ENCODE results near the gene HNRNPDL. TPM values are rescaled to one million over a fixed set of nuclear protein-coding genes. Genes with fewer than 3 reads are reported as not detected.

Gene HNRNPDL
- total and polyA plus RNA-seq, 2 experiments from 2014 or later, result 243 to 354 TPM

DNA sequence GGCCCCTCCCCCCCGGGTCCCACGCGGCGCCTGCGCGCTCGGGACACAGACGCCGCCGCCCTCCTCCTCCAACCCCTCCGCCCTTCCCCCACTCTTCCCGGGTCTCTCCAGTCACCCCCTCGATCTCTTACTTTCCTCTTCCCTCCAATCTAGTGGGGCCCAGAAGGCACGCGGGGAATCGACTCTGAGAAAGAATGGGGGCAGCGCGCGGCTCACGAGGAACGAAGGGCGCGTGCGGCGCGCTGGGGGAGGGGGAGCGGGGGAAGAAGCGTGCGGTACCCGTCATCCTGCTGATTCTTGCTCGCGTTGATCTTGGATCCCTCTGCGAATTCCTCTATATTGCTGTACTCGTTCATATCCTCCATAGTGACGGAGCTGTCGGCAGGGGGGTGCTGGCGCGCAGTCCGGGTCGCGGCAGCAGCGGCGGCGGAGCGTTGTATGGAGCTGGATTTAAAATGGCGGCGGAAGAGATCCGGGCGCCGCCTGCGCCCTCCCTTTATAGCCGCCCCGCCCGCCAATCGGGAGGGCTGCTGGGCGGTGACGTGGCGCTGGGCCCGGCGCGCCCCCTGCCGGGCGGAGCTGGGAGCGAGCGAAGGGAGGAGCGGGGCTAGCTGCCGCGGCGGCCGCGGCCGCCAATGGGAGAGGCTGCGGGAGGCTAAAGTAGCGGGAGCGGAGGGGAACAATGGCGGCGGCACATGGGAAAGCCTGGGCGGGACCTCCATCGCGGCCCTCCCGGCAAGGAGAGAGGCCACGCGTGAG is 1.1 kb downstream of the HNRNPDL start:
- Histone ChIP-seq H3K4me3 (peak overlapping the region; percentile 99), H3K4me1 (ENCODE audit: insufficient read depth) (peaks cover 34% of the 10 kb centered on the region), H3F3A (replicated peaks; ENCODE audit: low read depth) (peaks cover 43% of the 10 kb centered on the region), H3K4me2 (peak overlapping the region; percentile 84), H3K36me3 (ENCODE audit: insufficient read depth) (peaks cover 52% of the 10 kb centered on the region), H3K79me2 (replicated peaks; ENCODE audit: insufficient read depth) (peaks cover 83% of the 10 kb centered on the region), H2AFZ (no peak overlapping the region), H3K27ac (ENCODE audit: low read depth) (peak overlapping the region; percentile 99), H3K27me3 (ENCODE audit: insufficient read depth) (no peaks in the 10 kb centered on the region), H4K20me1 (replicated peaks; ENCODE audit: insufficient read depth) (peaks cover 73% of the 10 kb centered on the region), H3K9me2 (ENCODE audit: insufficient read depth) (no peaks in the 10 kb centered on the region)
- DNase-seq (ENCODE audit: low spot score), result peak; percentile 90
- ATAC-seq, result peak; percentile 59
- Mint-ChIP-seq H3K36me3 (ENCODE audit: low read depth) (peaks cover 73% of the 10 kb centered on the region), H3K4me3 (peak overlapping the region; percentile 100), H3K9me3 (peaks cover 5% of the 10 kb centered on the region; the same call in 2 of the 3 replicates), H3K4me1 (peaks cover 27% of the 10 kb centered on the region), H3K27ac (peak overlapping the region; percentile 100), H3K27me3 (ENCODE audit: insufficient read depth, low read depth, poor library complexity) (peaks cover 29% of the 10 kb centered on the region)
- TF ChIP-seq EZH2phosphoT487 (IDR thresholded peaks at IDR 0.05; ENCODE audit: unreplicated experiment) (no peak), POLR2AphosphoS5 (IDR thresholded peaks at IDR 0.05; ENCODE audit: low read depth) (peak; percentile 86), STAT1 (IDR thresholded peaks at IDR 0.05; ENCODE audit: unreplicated experiment) (no peak), CREB1 (CRISPR knock-in tag; IDR thresholded peaks at IDR 0.05; ENCODE audit: low read depth) (peak; percentile 97), ZNF114 (CRISPR knock-in tag; IDR thresholded peaks at IDR 0.05) (no peak), EZH2 (IDR thresholded peaks at IDR 0.05; ENCODE audit: low read depth, unreplicated experiment) (no peak), NANOG (IDR thresholded peaks at IDR 0.05; ENCODE audit: borderline replicate concordance) (no peak), ZNF331 (CRISPR knock-in tag; IDR thresholded peaks at IDR 0.05; ENCODE audit: low read depth) (no peak), JUNB (IDR thresholded peaks at IDR 0.05; ENCODE audit: unreplicated experiment) (no peak)
- TF ChIP-seq, protein P1, sequence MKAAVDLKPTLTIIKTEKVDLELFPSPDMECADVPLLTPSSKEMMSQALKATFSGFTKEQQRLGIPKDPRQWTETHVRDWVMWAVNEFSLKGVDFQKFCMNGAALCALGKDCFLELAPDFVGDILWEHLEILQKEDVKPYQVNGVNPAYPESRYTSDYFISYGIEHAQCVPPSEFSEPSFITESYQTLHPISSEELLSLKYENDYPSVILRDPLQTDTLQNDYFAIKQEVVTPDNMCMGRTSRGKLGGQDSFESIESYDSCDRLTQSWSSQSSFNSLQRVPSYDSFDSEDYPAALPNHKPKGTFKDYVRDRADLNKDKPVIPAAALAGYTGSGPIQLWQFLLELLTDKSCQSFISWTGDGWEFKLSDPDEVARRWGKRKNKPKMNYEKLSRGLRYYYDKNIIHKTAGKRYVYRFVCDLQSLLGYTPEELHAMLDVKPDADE (IDR thresholded peaks at IDR 0.05), result no peak
- TF ChIP-seq, protein P2, sequence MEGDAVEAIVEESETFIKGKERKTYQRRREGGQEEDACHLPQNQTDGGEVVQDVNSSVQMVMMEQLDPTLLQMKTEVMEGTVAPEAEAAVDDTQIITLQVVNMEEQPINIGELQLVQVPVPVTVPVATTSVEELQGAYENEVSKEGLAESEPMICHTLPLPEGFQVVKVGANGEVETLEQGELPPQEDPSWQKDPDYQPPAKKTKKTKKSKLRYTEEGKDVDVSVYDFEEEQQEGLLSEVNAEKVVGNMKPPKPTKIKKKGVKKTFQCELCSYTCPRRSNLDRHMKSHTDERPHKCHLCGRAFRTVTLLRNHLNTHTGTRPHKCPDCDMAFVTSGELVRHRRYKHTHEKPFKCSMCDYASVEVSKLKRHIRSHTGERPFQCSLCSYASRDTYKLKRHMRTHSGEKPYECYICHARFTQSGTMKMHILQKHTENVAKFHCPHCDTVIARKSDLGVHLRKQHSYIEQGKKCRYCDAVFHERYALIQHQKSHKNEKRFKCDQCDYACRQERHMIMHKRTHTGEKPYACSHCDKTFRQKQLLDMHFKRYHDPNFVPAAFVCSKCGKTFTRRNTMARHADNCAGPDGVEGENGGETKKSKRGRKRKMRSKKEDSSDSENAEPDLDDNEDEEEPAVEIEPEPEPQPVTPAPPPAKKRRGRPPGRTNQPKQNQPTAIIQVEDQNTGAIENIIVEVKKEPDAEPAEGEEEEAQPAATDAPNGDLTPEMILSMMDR (conservative IDR thresholded peaks at IDR 0.05; ENCODE audit: low read depth in 2 of 2), result peak; percentile 68 to 78
- TF ChIP-seq, protein P3, sequence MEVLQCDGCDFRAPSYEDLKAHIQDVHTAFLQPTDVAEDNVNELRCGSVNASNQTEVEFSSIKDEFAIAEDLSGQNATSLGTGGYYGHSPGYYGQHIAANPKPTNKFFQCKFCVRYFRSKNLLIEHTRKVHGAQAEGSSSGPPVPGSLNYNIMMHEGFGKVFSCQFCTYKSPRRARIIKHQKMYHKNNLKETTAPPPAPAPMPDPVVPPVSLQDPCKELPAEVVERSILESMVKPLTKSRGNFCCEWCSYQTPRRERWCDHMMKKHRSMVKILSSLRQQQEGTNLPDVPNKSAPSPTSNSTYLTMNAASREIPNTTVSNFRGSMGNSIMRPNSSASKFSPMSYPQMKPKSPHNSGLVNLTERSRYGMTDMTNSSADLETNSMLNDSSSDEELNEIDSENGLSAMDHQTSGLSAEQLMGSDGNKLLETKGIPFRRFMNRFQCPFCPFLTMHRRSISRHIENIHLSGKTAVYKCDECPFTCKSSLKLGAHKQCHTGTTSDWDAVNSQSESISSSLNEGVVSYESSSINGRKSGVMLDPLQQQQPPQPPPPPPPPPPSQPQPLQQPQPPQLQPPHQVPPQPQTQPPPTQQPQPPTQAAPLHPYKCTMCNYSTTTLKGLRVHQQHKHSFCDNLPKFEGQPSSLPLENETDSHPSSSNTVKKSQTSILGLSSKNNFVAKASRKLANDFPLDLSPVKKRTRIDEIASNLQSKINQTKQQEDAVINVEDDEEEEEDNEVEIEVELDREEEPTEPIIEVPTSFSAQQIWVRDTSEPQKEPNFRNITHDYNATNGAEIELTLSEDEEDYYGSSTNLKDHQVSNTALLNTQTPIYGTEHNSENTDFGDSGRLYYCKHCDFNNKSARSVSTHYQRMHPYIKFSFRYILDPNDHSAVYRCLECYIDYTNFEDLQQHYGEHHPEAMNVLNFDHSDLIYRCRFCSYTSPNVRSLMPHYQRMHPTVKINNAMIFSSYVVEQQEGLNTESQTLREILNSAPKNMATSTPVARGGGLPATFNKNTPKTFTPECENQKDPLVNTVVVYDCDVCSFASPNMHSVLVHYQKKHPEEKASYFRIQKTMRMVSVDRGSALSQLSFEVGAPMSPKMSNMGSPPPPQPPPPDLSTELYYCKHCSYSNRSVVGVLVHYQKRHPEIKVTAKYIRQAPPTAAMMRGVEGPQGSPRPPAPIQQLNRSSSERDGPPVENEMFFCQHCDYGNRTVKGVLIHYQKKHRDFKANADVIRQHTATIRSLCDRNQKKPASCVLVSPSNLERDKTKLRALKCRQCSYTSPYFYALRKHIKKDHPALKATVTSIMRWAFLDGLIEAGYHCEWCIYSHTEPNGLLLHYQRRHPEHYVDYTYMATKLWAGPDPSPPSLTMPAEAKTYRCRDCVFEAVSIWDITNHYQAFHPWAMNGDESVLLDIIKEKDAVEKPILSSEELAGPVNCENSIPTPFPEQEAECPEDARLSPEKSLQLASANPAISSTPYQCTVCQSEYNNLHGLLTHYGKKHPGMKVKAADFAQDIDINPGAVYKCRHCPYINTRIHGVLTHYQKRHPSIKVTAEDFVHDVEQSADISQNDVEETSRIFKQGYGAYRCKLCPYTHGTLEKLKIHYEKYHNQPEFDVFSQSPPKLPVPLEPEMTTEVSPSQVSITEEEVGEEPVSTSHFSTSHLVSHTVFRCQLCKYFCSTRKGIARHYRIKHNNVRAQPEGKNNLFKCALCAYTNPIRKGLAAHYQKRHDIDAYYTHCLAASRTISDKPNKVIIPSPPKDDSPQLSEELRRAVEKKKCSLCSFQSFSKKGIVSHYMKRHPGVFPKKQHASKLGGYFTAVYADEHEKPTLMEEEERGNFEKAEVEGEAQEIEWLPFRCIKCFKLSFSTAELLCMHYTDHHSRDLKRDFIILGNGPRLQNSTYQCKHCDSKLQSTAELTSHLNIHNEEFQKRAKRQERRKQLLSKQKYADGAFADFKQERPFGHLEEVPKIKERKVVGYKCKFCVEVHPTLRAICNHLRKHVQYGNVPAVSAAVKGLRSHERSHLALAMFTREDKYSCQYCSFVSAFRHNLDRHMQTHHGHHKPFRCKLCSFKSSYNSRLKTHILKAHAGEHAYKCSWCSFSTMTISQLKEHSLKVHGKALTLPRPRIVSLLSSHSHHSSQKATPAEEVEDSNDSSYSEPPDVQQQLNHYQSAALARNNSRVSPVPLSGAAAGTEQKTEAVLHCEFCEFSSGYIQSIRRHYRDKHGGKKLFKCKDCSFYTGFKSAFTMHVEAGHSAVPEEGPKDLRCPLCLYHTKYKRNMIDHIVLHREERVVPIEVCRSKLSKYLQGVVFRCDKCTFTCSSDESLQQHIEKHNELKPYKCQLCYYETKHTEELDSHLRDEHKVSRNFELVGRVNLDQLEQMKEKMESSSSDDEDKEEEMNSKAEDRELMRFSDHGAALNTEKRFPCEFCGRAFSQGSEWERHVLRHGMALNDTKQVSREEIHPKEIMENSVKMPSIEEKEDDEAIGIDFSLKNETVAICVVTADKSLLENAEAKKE (CRISPR knock-in tag; IDR thresholded peaks at IDR 0.05), result no peak

All from GM23338 (cell line).